H9 (cell line): Measurements from ENCODE around the gene GFPT1. TPM values are rescaled to one million over a fixed set of nuclear protein-coding genes. Genes with fewer than 3 reads are reported as not detected.

ENCODE experiments used
- DNase-seq: peaks from one replicate; pipeline ENCODE4 v3.0.0-alpha.2; 2017
- H2AFZ ChIP-seq: one replicate; pipeline ENCODE4 v1.6.1; 2013; ENCODE audit warnings: mild to moderate bottlenecking, low read length, control low read depth, moderate library complexity
- H2AK5ac ChIP-seq: 2 replicates; pipeline ENCODE4 v1.6.1; 2013; ENCODE audit warnings: low read length, control low read depth, mixed read lengths; ENCODE audit not compliant: insufficient read length
- H2BK120ac ChIP-seq: one replicate; pipeline ENCODE4 v1.6.1; 2013; ENCODE audit warnings: low read depth, mild to moderate bottlenecking, low read length, control low read depth, inconsistent platforms; ENCODE audit not compliant: poor library complexity, severe bottlenecking
- H2BK12ac ChIP-seq: 2 replicates; pipeline ENCODE4 v1.6.1; 2013; ENCODE audit warnings: low read length, control low read depth, mixed read lengths, low read depth; ENCODE audit not compliant: insufficient read length
- H2BK15ac ChIP-seq: 2 replicates; pipeline ENCODE4 v1.6.1; 2013; ENCODE audit warnings: low read depth, low read length, control low read depth
- H2BK20ac ChIP-seq: one replicate; pipeline ENCODE4 v1.6.1; 2013; ENCODE audit warnings: low read depth, mild to moderate bottlenecking, low read length, control low read depth, inconsistent platforms; ENCODE audit not compliant: poor library complexity, severe bottlenecking
- H2BK5ac ChIP-seq: 2 replicates; pipeline ENCODE4 v1.6.1; 2013; ENCODE audit warnings: low read length, control low read depth, mixed read lengths; ENCODE audit not compliant: insufficient read length
- H3K14ac ChIP-seq: 2 replicates; pipeline ENCODE4 v1.6.1; 2013; ENCODE audit warnings: low read length, control low read depth; ENCODE audit not compliant: insufficient read depth
- H3K18ac ChIP-seq: 2 replicates; pipeline ENCODE4 v1.6.1; 2013; ENCODE audit warnings: low read depth, mild to moderate bottlenecking, mixed read lengths, low read length, control low read depth; ENCODE audit not compliant: insufficient read length
- H3K23ac ChIP-seq: 2 replicates; pipeline ENCODE4 v1.6.1; 2013; ENCODE audit warnings: low read length, control low read depth, mixed read lengths, low read depth; ENCODE audit not compliant: insufficient read length
- H3K23me2 ChIP-seq: 2 replicates; pipeline ENCODE4 v1.6.1; 2013; ENCODE audit warnings: low read depth, mild to moderate bottlenecking, mixed read lengths, low read length, control low read depth; ENCODE audit not compliant: insufficient read length, poor library complexity, severe bottlenecking
- H3K27ac ChIP-seq: 2 replicates; pipeline ENCODE4 v1.5.1; 2013; ENCODE audit warnings: low read length, control low read depth, mixed read lengths, low read depth; ENCODE audit not compliant: insufficient read length
- H3K27me3 ChIP-seq: 2 replicates; pipeline ENCODE4 v1.6.1; 2013; ENCODE audit warnings: low read length, control low read depth, inconsistent platforms; ENCODE audit not compliant: insufficient read depth
- H3K4ac ChIP-seq: 2 replicates; pipeline ENCODE4 v1.6.1; 2013; ENCODE audit warnings: low read depth, mild to moderate bottlenecking, control low read depth, inconsistent platforms, low read length, moderate library complexity
- H3K4me1 ChIP-seq: 2 replicates; pipeline ENCODE4 v1.6.1; 2013; ENCODE audit warnings: low read length, control low read depth, inconsistent platforms; ENCODE audit not compliant: insufficient read depth
- H3K4me2 ChIP-seq: 2 replicates; pipeline ENCODE4 v1.6.1; 2013; ENCODE audit warnings: low read length, control low read depth, mixed read lengths; ENCODE audit not compliant: insufficient read length, insufficient read depth
- H3K56ac ChIP-seq: 2 replicates; pipeline ENCODE4 v1.6.1; 2013; ENCODE audit warnings: low read depth, mild to moderate bottlenecking, mixed read lengths, low read length, control low read depth; ENCODE audit not compliant: insufficient read length
- H3K79me1 ChIP-seq: 2 replicates; pipeline ENCODE4 v1.6.1; 2013; ENCODE audit warnings: low read depth, mild to moderate bottlenecking, moderate library complexity, low read length, control low read depth, inconsistent platforms; ENCODE audit not compliant: insufficient read depth, poor library complexity, severe bottlenecking
- H3K79me2 ChIP-seq: 2 replicates; pipeline ENCODE4 v1.6.1; 2013; ENCODE audit warnings: low read length, control low read depth, inconsistent platforms; ENCODE audit not compliant: insufficient read depth
- H3K9ac ChIP-seq: 2 replicates; pipeline ENCODE4 v1.6.1; 2013; ENCODE audit warnings: low read length, control low read depth, mixed read lengths; ENCODE audit not compliant: insufficient read length; ENCODE audit errors: extremely low read depth
- H3K9me3 ChIP-seq: one replicate; pipeline ENCODE4 v1.6.1; 2013; ENCODE audit warnings: low read depth, low read length, inconsistent platforms; ENCODE audit not compliant: control insufficient read depth
- H3T11ph ChIP-seq: one replicate; pipeline ENCODE4 v1.6.1; 2013; ENCODE audit warnings: mild to moderate bottlenecking, low read length, control low read depth, inconsistent platforms
- H4K20me1 ChIP-seq: one replicate; pipeline ENCODE4 v1.6.1; 2013; ENCODE audit not compliant: control insufficient read depth, insufficient read length, insufficient read depth
- H4K5ac ChIP-seq: 2 replicates; pipeline ENCODE4 v1.6.1; 2013; ENCODE audit warnings: low read depth, mild to moderate bottlenecking, mixed read lengths, low read length, control low read depth; ENCODE audit not compliant: insufficient read length
- H4K8ac ChIP-seq: replicated peaks from 2 replicates; pipeline ENCODE4 v1.6.1; 2013; ENCODE audit warnings: low read length, control low read depth, mixed read lengths, low read depth; ENCODE audit not compliant: insufficient read length
- H4K91ac ChIP-seq: 2 replicates; pipeline ENCODE4 v1.6.1; 2013; ENCODE audit warnings: low read depth, mild to moderate bottlenecking, moderate library complexity, mixed read lengths, low read length, control low read depth; ENCODE audit not compliant: insufficient read length
- H3K27ac Mint-ChIP-seq, 3 experiments: 2 replicates in 2 of 3; 3 replicates in 1 of 3; pipeline ENCODE4 v1.8.0; 2020 to 2021; ENCODE audit warnings: mixed read lengths in 3 of 3, mild to moderate bottlenecking in 1 of 3, moderate library complexity in 1 of 3
- H3K27me3 Mint-ChIP-seq: 2 replicates; pipeline ENCODE4 v1.8.0; 2021; ENCODE audit warnings: low read depth, mild to moderate bottlenecking, moderate library complexity, mixed read lengths
- H3K36me3 Mint-ChIP-seq, 3 experiments: 2 replicates in 2 of 3; 3 replicates in 1 of 3; pipeline ENCODE4 v1.8.0; 2020 to 2021; ENCODE audit warnings: low read depth in 3 of 3, mixed read lengths in 3 of 3; ENCODE audit not compliant: insufficient read depth in 1 of 3
- H3K4me1 Mint-ChIP-seq, 2 experiments: 2 replicates each; pipeline ENCODE4 v1.8.0; 2020; ENCODE audit warnings: mixed read lengths in 2 of 2
- H3K4me3 Mint-ChIP-seq, 2 experiments: 2 replicates in 1 of 2; 3 replicates in 1 of 2; pipeline ENCODE4 v1.8.0; 2020 to 2021; ENCODE audit warnings: mild to moderate bottlenecking in 2 of 2, mixed read lengths in 2 of 2, moderate library complexity in 1 of 2
- H3K9me3 Mint-ChIP-seq, 2 experiments: 2 replicates in 1 of 2; 3 replicates in 1 of 2; pipeline ENCODE4 v1.8.0; 2020; ENCODE audit warnings: mild to moderate bottlenecking in 2 of 2, mixed read lengths in 2 of 2, moderate library complexity in 1 of 2
- WGBS: extraction: QIAGEN DNeasy Blood & Tissue Kit; methylation state at CpG from one replicate; pipeline ENCODE4 v1.1.7; 2013; ENCODE audit warnings: missing lambda C conversion rate, low lambda C conversion rate, mixed read lengths; ENCODE audit not compliant: insufficient read length; ENCODE audit errors: extremely low coverage; 5-methylcytosine and 5-hydroxymethylcytosine counted together
- total RNA-seq: library from RNA; stranded (reverse); gene quantifications from 2 replicates; pipeline ENCODE4 v1.2.1, GENCODE V29; 2021
- TF ChIP-seq, protein P1 (sequence below): fragments of 200-600 bp; sonication (generic); conservative IDR thresholded peaks from 3 replicates; pipeline ENCODE4 v1.8.0; 2021; ENCODE audit warnings: antibody characterized with exemption, mild to moderate bottlenecking

The GFPT1 gene
- total RNA-seq, 1 experiment from 2014 or later: 84.4 TPM

DNA sequence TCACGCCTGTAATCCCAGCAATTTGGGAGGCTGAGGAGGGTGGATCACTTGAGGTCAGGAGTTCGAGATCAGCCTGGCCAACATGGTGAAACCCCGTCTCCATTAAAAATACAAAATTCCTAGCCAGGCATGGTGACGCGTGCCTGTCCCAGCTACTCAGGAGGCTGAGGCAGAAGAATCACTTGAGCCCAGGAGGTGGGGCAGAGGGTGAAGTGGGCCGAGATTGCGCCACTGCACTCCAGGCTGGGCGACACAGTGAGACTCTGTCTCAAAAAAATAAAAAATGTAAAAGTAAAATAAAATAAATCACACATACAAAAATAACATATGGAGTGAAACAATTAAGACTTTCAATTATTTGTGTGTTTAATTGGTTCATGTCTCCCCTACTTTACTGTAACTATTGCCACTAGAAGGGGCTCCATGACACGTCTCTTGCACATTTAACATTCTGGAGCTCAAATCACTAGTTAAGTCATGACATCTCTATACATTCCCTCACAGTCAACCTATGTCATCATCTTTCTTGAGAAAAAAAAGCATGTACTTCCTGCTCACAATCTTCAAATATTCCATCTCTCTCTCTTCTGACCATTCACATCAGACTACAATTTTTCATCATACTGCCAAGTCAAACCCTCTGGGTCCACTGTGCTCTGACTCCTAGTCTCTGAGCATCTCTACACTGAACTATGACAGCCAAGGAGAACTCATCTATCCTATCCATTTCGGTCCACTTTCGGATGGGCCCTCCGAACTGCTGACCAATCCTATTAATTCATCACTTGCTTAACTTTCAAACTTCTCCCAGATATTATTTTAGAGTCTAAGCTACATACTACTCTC lies 6.7 kb downstream of the GFPT1 start:
- Histone ChIP-seq H3K27me3 (no peaks in the 10 kb centered on the region), H4K8ac (no peak overlapping the region), H4K20me1 (no peaks in the 10 kb centered on the region), H2BK20ac (no peak overlapping the region), H2AFZ (no peak overlapping the region), H2BK5ac (no peak overlapping the region), H3K4me2 (no peak overlapping the region), H3K79me1 (peaks cover 3% of the 10 kb centered on the region), H3K4ac (no peak overlapping the region), H3K9me3 (no peaks in the 10 kb centered on the region), H3K27ac (no peak overlapping the region), H2BK12ac (no peak overlapping the region), H3K56ac (no peak overlapping the region), H3K4me1 (no peaks in the 10 kb centered on the region), H3K79me2 (peaks cover 3% of the 10 kb centered on the region; the same call in 1 of the 2 replicates), H3K23me2 (no peaks in the 10 kb centered on the region), H3K9ac (no peak overlapping the region), H3K18ac (no peak overlapping the region), H2BK15ac (no peak overlapping the region), H2AK5ac (no peak overlapping the region), H3K14ac (no peak overlapping the region), H4K5ac (no peak overlapping the region), H3T11ph (no peak overlapping the region), H3K23ac (no peak overlapping the region), H4K91ac (no peak overlapping the region), H2BK120ac (no peak overlapping the region)
- peaks cover 2 to 13% (median 10%) of the 10 kb centered on the region in 3 experiments; a peak in 5 of 7 replicates for H3K36me3 Mint-ChIP-seq
- H3K27ac Mint-ChIP-seq: peak overlapping the region in 2 of 3 experiments; percentile 2 to 7; a peak in 3 of 7 replicates
- H3K4me1 Mint-ChIP-seq: peaks cover 13 to 20% of the 10 kb centered on the region in 2 experiments
- TF ChIP-seq, protein P1, sequence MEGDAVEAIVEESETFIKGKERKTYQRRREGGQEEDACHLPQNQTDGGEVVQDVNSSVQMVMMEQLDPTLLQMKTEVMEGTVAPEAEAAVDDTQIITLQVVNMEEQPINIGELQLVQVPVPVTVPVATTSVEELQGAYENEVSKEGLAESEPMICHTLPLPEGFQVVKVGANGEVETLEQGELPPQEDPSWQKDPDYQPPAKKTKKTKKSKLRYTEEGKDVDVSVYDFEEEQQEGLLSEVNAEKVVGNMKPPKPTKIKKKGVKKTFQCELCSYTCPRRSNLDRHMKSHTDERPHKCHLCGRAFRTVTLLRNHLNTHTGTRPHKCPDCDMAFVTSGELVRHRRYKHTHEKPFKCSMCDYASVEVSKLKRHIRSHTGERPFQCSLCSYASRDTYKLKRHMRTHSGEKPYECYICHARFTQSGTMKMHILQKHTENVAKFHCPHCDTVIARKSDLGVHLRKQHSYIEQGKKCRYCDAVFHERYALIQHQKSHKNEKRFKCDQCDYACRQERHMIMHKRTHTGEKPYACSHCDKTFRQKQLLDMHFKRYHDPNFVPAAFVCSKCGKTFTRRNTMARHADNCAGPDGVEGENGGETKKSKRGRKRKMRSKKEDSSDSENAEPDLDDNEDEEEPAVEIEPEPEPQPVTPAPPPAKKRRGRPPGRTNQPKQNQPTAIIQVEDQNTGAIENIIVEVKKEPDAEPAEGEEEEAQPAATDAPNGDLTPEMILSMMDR: no peak
- H3K4me3 Mint-ChIP-seq: no peak overlapping the region
- no peak for DNase-seq
- no peaks in the 10 kb centered on the region for H3K9me3 Mint-ChIP-seq
- H3K27me3 Mint-ChIP-seq: no peaks in the 10 kb centered on the region
- WGBS: no CpG with 5 or more reads among the region's 12 CpGs
